ENCODE results near the gene PCGF3. TPM values are rescaled to one million over a fixed set of nuclear protein-coding genes. Genes with fewer than 3 reads are reported as not detected.
A peak's percentile ranks its signal among the peaks of the same experiment; 100 is the strongest.

The PCGF3 gene
- total RNA-seq, 1 experiment from 2014 or later, result 66.3 TPM

DNA sequence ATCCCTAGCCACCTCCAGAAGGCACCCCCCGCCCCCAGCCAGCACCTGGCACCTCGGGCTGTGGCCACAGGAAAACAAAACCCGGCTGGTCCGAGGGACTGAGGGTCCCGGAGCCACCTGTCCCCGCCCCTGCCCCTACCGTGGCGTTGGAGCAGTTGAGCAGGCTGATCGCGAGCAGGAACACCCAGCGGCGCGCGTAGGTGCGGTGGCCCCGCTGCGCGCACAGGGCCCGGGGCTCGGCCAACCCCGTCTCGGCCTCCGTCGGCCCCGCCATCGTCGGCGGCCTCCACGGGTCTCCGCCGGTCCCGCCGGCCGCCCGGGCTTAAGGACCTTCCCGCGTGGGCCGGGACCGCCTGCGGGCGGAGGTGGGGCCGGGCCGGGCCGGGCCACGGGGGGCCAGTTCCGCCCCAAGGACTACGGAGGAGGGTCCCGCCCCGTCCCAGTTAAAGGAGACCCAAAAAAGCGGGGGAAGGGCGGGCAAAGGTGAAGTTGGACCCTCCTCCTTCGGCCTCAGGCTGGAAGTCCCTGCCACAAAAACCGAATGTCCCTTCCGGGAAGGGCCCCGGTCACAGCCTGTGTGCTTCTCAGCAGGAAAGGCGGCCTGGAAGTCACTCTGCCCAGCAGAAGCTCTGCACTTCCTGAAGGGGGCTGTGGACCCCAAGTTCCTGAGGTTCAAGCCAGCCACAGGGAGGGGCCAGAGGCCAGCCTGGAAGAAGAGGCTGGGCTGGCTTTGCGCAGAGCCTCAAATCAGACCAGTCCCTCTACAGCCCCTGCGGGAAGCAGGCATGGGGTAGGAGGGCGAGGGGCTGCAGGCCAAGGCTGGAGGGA, 16.6 kb upstream of the PCGF3 start, which contains the start of gene SLC49A3:
TSS of gene SLC49A3 (minus strand) at position 298 of the 828 bp plus-strand sequence. CDS start at position 274, 24 bp downstream.
- H3K9me2 ChIP-seq (ENCODE audit: insufficient read depth), result no peaks in the 10 kb centered on the region
- ChIA-PET RAD21 (ENCODE audit: low non-redundant PET in 1 of 2, low total read pairs in 2 of 2, uncharacterized antibody in 2 of 2, unreplicated experiment in 2 of 2) (no interaction called here), CTCF (no interaction called here), POLR2A (no interaction called here)
- ATAC-seq (peak; percentile 5; the same call in 1 of the 2 replicates), DNase-seq (ENCODE audit: low read depth, low spot score) (no peak)
- no peaks in the 10 kb centered on the region for H3K36me3 ChIP-seq (ENCODE audit: control insufficient read depth in 1 of 2, insufficient read depth in 2 of 2, low read length in 2 of 2)
- BruUV-seq (replicated peaks), result no TSS peak
- peak within 1 kb of the TSS; percentile 70 for H3K9ac ChIP-seq (ENCODE audit: low read length)
- no peaks in the 10 kb centered on the region for H3K9me3 ChIP-seq (ENCODE audit: control insufficient read depth in 1 of 2, insufficient read depth in 1 of 2, low read depth in 1 of 2, low read length in 2 of 2)
- H3K4me3 ChIP-seq (replicated peaks in 1 of 2; ENCODE audit: low read depth in 1 of 2, low read length in 2 of 2), result peak within 1 kb of the TSS; percentile 46 to 58
- no peak within 1 kb of the TSS for H2AFZ ChIP-seq (ENCODE audit: low read depth, low read length, poor library complexity, severe bottlenecking)
- peaks cover 22 to 36% of the 10 kb centered on the region in 2 experiments for H3K4me1 ChIP-seq (ENCODE audit: control insufficient read depth in 1 of 2, insufficient read depth in 2 of 2, low read length in 2 of 2)
- H3K27me3 ChIP-seq (ENCODE audit: insufficient read depth, low read length), result no peaks in the 10 kb centered on the region
- 0 out of 2 replicates have a peak, but pooled peaks have one; percentile 42 for TF ChIP-seq ZFX (IDR thresholded peaks at IDR 0.05)
- TF ChIP-seq SRF (IDR thresholded peaks at IDR 0.05; ENCODE audit: low read depth), result no peak
- no peak for TF ChIP-seq POLR2AphosphoS5 (IDR thresholded peaks at IDR 0.05; ENCODE audit: low read depth, low read length)
- intact Hi-C loops (cut with micrococcal nuclease), result no loop called here
- H4K20me1 ChIP-seq (ENCODE audit: insufficient read depth), result no peaks in the 10 kb centered on the region
- peaks cover 4% of the 10 kb centered on the region; the same call in 1 of the 2 replicates for H3K79me2 ChIP-seq (ENCODE audit: insufficient read depth, low read length)
- peak within 1 kb of the TSS; percentile 92 for H3K27ac ChIP-seq (ENCODE audit: low read depth, low read length)
- peak within 1 kb of the TSS; percentile 85 for H3K4me2 ChIP-seq (ENCODE audit: low read length)

DNA sequence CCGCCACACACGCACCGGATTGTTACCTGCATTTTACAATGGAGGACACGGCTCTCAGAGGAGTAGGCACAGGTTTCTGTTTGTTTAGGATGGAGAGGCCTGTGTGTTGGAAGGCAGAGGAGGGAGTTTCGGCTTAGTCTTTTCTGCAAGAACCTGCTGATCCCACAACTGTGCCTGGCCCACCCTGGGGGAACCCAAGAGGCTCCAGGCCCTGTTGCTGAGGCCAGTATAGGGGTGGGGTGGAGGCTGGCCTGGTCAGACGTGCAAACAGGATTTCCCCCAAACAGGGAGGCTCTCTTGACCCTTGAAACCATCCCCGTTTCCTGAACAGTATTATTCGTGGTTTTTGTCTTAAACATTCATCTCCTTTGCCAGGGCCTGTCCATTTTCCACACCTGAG, 15.9 kb upstream of the PCGF3 start:
- RAD21 ChIA-PET (ENCODE audit: low non-redundant PET in 1 of 2, low total read pairs in 2 of 2, uncharacterized antibody in 2 of 2, unreplicated experiment in 2 of 2), result no interaction called here
- H3K4me2 ChIP-seq (ENCODE audit: low read length), result peak overlapping the region; percentile 85
- H3K9ac ChIP-seq (ENCODE audit: low read length), result peak overlapping the region; percentile 70
- H3K27ac ChIP-seq (ENCODE audit: low read depth, low read length), result peak overlapping the region; percentile 92
- H3K27me3 ChIP-seq (ENCODE audit: insufficient read depth, low read length), result no peaks in the 10 kb centered on the region
- peaks cover 22 to 35% of the 10 kb centered on the region in 2 experiments for H3K4me1 ChIP-seq (ENCODE audit: control insufficient read depth in 1 of 2, insufficient read depth in 2 of 2, low read length in 2 of 2)
- no TSS peak for BruUV-seq (replicated peaks)
- CTCF ChIA-PET, result no interaction called here
- H3K9me3 ChIP-seq (ENCODE audit: control insufficient read depth in 1 of 2, insufficient read depth in 1 of 2, low read depth in 1 of 2, low read length in 2 of 2), result no peaks in the 10 kb centered on the region
- no peak for TF ChIP-seq POLR2AphosphoS5 (IDR thresholded peaks at IDR 0.05; ENCODE audit: low read depth, low read length)
- TF ChIP-seq, protein P1, sequence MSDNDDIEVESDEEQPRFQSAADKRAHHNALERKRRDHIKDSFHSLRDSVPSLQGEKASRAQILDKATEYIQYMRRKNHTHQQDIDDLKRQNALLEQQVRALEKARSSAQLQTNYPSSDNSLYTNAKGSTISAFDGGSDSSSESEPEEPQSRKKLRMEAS (IDR thresholded peaks at IDR 0.05), result no peak
- TF ChIP-seq CBX3 (IDR thresholded peaks at IDR 0.05; ENCODE audit: low read depth), result no peak
- no peak for TF ChIP-seq POLR2A (IDR thresholded peaks at IDR 0.05; ENCODE audit: borderline replicate concordance, extremely low read depth, insufficient read depth, insufficient read length)
- no peak for TF ChIP-seq CTCF (IDR thresholded peaks at IDR 0.05 in 2 of 3, conservative IDR thresholded peaks at IDR 0.05 in 1 of 3; ENCODE audit: borderline replicate concordance in 1 of 3, insufficient read depth in 1 of 3, low read depth in 2 of 3, low read length in 2 of 3)
- TF ChIP-seq, protein P2, sequence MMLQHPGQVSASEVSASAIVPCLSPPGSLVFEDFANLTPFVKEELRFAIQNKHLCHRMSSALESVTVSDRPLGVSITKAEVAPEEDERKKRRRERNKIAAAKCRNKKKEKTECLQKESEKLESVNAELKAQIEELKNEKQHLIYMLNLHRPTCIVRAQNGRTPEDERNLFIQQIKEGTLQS (IDR thresholded peaks at IDR 0.05), result no peak
- TF ChIP-seq JUND (IDR thresholded peaks at IDR 0.05), result no peak
- TF ChIP-seq YY1 (IDR thresholded peaks at IDR 0.05; ENCODE audit: extremely low read depth, insufficient replicate concordance, low read depth, low read length), result no peak
- no peak for TF ChIP-seq EZH2 (IDR thresholded peaks at IDR 0.05)
- TF ChIP-seq RAD21 (IDR thresholded peaks at IDR 0.05; ENCODE audit: low read depth), result no peak
- TF ChIP-seq, protein P3, sequence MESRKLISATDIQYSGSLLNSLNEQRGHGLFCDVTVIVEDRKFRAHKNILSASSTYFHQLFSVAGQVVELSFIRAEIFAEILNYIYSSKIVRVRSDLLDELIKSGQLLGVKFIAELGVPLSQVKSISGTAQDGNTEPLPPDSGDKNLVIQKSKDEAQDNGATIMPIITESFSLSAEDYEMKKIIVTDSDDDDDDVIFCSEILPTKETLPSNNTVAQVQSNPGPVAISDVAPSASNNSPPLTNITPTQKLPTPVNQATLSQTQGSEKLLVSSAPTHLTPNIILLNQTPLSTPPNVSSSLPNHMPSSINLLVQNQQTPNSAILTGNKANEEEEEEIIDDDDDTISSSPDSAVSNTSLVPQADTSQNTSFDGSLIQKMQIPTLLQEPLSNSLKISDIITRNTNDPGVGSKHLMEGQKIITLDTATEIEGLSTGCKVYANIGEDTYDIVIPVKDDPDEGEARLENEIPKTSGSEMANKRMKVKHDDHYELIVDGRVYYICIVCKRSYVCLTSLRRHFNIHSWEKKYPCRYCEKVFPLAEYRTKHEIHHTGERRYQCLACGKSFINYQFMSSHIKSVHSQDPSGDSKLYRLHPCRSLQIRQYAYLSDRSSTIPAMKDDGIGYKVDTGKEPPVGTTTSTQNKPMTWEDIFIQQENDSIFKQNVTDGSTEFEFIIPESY (IDR thresholded peaks at IDR 0.05; ENCODE audit: extremely low read depth, insufficient replicate concordance, low read length), result no peak
- no peak for TF ChIP-seq SIN3A (IDR thresholded peaks at IDR 0.05; ENCODE audit: low read depth)
- no peak for TF ChIP-seq ZNF274 (IDR thresholded peaks at IDR 0.05; ENCODE audit: low read depth, low read length)
- no peak for TF ChIP-seq EZH2phosphoT487 (IDR thresholded peaks at IDR 0.05; ENCODE audit: borderline replicate concordance)
- DNase-seq (ENCODE audit: low read depth, low spot score) (no peak), ATAC-seq (no peak)
- no peaks in the 10 kb centered on the region for H3K36me3 ChIP-seq (ENCODE audit: control insufficient read depth in 1 of 2, insufficient read depth in 2 of 2, low read length in 2 of 2)
- H3K4me3 ChIP-seq (replicated peaks in 1 of 2; ENCODE audit: low read depth in 1 of 2, low read length in 2 of 2), result peak overlapping the region; percentile 46 to 58
- POLR2A ChIA-PET, result no interaction called here
- no peak overlapping the region for H2AFZ ChIP-seq (ENCODE audit: low read depth, low read length, poor library complexity, severe bottlenecking)
- no peaks in the 10 kb centered on the region for H4K20me1 ChIP-seq (ENCODE audit: insufficient read depth)
- H3K9me2 ChIP-seq (ENCODE audit: insufficient read depth), result no peaks in the 10 kb centered on the region
- peaks cover 4% of the 10 kb centered on the region; the same call in 1 of the 2 replicates for H3K79me2 ChIP-seq (ENCODE audit: insufficient read depth, low read length)
- intact Hi-C loops (cut with micrococcal nuclease), result no loop called here
